ENCODE measurements around the gene BPIFB2.
"Not testable (repeated sequence)": the region's sequence is repeated elsewhere in the genome, so short reads cannot be mapped to it uniquely, and the experiment has no call there.

BPIFB2 gene

GRCh38 chr20:32970973-32971300, 36.6 kb upstream of the BPIFB2 start:
- DNase-seq (ENCODE audit: low read depth): no peak

GRCh38 chr20:32971703-32972161, 35.8 kb upstream of the BPIFB2 start:
- no peak for DNase-seq (ENCODE audit: low read depth)

GRCh38 chr20:32972181-32973076, 35.1 kb upstream of the BPIFB2 start:
- DNase-seq (ENCODE audit: low read depth): peak; percentile 63

- no peak for DNase-seq (ENCODE audit: low read depth)
Measured at GRCh38 chr20:32973077-32973717, 34.3 kb upstream of the BPIFB2 start.

GRCh38 chr20:32974204-32975064, 33.1 kb upstream of the BPIFB2 start:
- DNase-seq (ENCODE audit: low read depth): not testable (repeated sequence)

- not testable (repeated sequence) for DNase-seq (ENCODE audit: low read depth)
Measured at GRCh38 chr20:32975121-32975520, 32.4 kb upstream of the BPIFB2 start.

- DNase-seq (ENCODE audit: low read depth): no peak
Measured at GRCh38 chr20:32975698-32976674, 31.5 kb upstream of the BPIFB2 start.

GRCh38 chr20:32976746-32977145, 30.8 kb upstream of the BPIFB2 start:
- no peak for DNase-seq (ENCODE audit: low read depth)

- DNase-seq (ENCODE audit: low read depth): no peak
Measured at GRCh38 chr20:32977281-32978008, 30.1 kb upstream of the BPIFB2 start.

- DNase-seq (ENCODE audit: low read depth): no peak
Measured at GRCh38 chr20:32978009-32978335, 29.5 kb upstream of the BPIFB2 start.

- no peak for DNase-seq (ENCODE audit: low read depth)
Measured at GRCh38 chr20:32979201-32979998, 28.1 kb upstream of the BPIFB2 start.

GRCh38 chr20:32980131-32980941, 27.2 kb upstream of the BPIFB2 start:
- DNase-seq (ENCODE audit: low read depth): no peak

- DNase-seq (ENCODE audit: low read depth): no peak
Measured at GRCh38 chr20:32980990-32981389, 26.5 kb upstream of the BPIFB2 start.

GRCh38 chr20:32982617-32983458, 24.7 kb upstream of the BPIFB2 start:
- DNase-seq (ENCODE audit: low read depth): no peak

- no peak for DNase-seq (ENCODE audit: low read depth)
Measured at GRCh38 chr20:32983459-32984112, 23.9 kb upstream of the BPIFB2 start.

GRCh38 chr20:32984196-32984595, 23.3 kb upstream of the BPIFB2 start:
- no peak for DNase-seq (ENCODE audit: low read depth)

GRCh38 chr20:32984631-32985354, 22.7 kb upstream of the BPIFB2 start:
- no peak for DNase-seq (ENCODE audit: low read depth)

Data from stimulated activated CD8-positive, alpha-beta memory T cell treated with anti-CD3 and anti-CD28 coated beads, Interleukin-12 subunit alpha, Interleukin-12 subunit beta, amount 100 ng/mL, for 4 hours (primary cell).